Adrenal gland (tissue), 5 donors: ENCODE results near the gene RALY.
"Not testable (repeated sequence)": the region's sequence is repeated elsewhere in the genome, so short reads cannot be mapped to it uniquely, and the experiment has no call there.

Experiments used
- POLR2A ChIP-seq, 2 donors: fragments of 450-650 bp; IDR thresholded peaks; one replicate each; pipeline ENCODE4 v1.6.1; 2017; ENCODE audit warnings: antibody characterized with exemption in 2 of 2, mild to moderate bottlenecking in 2 of 2, moderate library complexity in 1 of 2
- TF ChIP-seq, protein P1 (sequence below), 6 experiments: fragments of 450-650 bp in 4 of 6; fragments of 200-600 bp in 2 of 6; sonication (generic) in 1 of 6; IDR thresholded peaks; 1 replicate in 5 of 6; 2 replicates in 1 of 6; pipeline versions ENCODE4 v1.5.1 to v1.8.0; 2016 to 2021; ENCODE audit warnings: antibody characterized with exemption in 6 of 6, mild to moderate bottlenecking in 2 of 6, moderate library complexity in 1 of 6
- donor health status: DM: no; HTN: no; CAD: no.

DNA sequence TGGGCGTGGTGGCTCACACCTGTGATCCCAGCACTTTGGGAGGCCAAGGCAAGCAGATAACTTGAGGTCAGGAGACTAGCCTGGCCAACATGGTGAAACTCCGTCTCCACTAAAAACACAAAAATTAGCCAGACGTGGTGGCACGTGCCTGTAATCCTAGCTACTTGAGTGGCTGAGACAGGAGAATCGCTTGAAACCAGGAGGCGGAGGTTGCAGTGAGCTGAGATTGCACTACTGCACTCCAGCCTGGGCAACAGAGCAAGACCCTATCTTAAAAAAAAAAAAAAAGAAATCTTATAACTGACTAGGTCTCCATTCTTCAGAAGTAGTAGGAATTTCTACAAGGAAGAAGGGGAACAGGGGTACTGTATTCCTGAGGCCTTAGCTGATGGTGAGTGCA is 34.3 kb downstream of the RALY start:
- TF ChIP-seq, protein P1, sequence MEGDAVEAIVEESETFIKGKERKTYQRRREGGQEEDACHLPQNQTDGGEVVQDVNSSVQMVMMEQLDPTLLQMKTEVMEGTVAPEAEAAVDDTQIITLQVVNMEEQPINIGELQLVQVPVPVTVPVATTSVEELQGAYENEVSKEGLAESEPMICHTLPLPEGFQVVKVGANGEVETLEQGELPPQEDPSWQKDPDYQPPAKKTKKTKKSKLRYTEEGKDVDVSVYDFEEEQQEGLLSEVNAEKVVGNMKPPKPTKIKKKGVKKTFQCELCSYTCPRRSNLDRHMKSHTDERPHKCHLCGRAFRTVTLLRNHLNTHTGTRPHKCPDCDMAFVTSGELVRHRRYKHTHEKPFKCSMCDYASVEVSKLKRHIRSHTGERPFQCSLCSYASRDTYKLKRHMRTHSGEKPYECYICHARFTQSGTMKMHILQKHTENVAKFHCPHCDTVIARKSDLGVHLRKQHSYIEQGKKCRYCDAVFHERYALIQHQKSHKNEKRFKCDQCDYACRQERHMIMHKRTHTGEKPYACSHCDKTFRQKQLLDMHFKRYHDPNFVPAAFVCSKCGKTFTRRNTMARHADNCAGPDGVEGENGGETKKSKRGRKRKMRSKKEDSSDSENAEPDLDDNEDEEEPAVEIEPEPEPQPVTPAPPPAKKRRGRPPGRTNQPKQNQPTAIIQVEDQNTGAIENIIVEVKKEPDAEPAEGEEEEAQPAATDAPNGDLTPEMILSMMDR (IDR thresholded peaks at IDR 0.05): not testable (repeated sequence)
- not testable (repeated sequence) for TF ChIP-seq POLR2A (IDR thresholded peaks at IDR 0.05)
